Measurements from ENCODE around the gene NCAN.
"Not testable (repeated sequence)": the region's sequence is repeated elsewhere in the genome, so short reads cannot be mapped to it uniquely, and the experiment has no call there.

The NCAN gene

GRCh38 chr19:19226204-19226603, 14.4 kb downstream of the NCAN start:
- DNase-seq = no peak

- no peak for DNase-seq
These were observed 14.9 kb downstream of the NCAN start for GRCh38 chr19:19226663-19227062.

- no peak for DNase-seq
These were observed 15.5 kb downstream of the NCAN start for GRCh38 chr19:19227217-19227616.

DNA sequence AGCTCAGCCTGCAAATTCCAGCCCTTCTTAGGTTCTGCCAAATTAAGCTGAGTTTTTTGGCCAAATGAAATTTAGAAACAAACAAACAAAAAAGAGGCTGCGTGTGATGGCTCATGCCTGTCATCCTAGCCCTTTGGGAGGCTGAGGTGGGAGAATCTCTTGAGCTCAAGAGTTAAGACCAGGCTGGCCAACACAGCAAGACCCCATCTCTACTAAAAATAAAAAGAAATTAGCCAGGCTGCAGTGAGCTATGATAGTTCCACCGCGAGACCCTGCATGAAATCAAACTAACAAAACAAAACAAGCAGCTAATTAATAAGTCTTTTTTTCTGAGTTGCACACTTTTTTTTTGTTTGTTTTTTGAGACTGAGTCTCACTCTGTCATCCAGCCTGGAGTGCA, 17.9 kb downstream of the NCAN start:
- DNase-seq = no peak

- DNase-seq = no peak
These were observed 19.2 kb downstream of the NCAN start for GRCh38 chr19:19230999-19231398.

DNA sequence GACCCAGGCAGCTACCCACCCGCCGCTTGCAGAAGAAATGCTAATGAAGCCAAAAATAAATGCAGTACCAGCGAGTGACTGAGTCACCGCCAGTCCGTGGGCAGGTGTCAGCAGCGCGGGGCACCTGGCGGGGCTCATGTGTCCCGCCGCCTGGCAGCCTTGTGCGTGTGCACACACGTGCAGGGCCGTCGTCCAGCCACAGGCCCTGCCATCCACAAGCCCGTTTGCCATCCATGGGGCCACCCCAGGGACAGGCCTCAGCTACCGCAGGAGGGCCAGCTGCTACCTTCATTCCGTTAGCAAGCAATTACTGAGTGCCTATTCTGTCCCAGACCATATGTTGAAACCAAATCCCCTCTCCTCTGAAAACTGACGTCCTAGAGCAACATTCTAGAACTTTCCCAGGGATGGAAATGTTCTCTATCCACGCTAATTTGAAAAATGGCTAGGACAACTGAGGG, 20.5 kb downstream of the NCAN start:
- DNase-seq = no peak

DNA sequence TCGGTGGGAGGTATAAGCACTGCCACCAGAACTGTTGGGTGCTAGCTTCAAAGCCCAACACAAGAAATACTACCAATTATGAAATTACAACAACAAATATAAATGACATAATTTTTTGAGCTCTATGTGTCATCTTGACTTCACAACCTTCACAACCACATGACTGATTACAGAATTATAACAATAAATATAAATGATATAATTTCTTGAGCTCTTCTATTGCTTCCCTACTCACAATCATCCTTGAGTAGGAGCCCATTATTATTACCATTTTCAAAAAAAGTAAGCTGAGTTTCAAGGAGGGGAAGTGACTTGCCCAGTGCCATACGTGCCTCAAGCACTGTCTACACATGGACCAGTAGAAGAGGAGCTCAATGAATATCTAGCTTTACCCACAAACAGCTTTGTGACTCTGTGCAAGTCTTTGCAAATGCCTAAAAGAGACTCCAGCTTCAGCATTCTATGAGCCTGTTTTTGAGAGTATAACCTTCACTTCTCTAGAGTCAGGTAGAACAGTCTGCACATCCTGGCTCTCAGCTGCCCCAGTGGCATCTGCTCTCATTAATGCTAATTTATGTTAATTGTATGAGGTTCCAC, 22.6 kb downstream of the NCAN start:
- DNase-seq = no peak

DNA sequence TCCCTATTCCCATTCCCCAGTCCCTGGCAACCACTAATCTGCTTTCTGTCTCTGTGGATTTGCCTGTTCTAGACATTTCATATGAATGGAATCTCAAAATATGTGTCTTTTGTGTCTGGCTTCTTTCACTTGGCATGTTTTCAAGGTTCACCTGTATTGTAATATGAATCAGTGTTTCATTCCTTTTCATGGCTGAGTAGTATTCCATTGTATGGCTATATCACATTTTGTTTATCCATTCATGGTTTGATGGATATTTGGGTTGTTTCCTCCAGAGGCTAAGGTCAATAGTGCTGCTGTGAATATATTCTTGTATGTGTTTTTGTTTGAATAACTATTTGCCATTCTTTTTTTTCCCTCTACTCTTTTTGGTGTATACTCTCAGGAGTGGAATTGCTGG, 24.4 kb downstream of the NCAN start:
- no peak for DNase-seq

DNA sequence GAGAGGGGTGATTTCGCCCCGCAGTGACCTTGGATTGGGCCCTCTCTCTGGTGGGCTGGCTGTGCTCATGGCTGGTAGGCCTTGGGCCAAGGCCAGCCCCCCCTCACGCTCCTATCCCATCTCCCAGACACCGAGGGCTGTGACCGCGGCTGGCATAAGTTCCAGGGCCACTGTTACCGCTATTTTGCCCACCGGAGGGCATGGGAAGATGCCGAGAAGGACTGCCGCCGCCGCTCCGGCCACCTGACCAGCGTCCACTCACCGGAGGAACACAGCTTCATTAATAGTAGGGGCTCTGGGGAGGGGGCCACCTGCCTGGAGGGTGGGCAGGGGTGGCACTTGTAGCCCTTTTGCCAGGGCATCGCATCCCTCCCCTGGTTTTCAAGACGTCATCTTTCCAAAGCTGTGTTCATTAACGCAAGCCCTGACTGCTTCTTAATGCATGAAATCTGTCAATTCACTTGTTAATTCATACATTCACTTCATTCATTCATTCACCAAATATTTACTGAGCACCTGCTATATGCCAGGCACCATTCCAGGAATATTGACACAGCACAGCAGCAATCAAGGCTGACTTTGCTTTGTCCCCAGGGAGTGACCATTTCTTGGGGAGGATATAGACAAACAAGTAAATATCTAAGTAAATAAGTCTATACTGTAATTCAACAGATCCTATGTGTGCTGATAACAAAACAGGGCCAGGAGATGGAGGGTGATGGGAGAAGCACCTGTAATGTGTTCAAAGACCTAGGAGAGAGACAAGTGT, 26.6 kb downstream of the NCAN start:
- no peak for DNase-seq

DNA sequence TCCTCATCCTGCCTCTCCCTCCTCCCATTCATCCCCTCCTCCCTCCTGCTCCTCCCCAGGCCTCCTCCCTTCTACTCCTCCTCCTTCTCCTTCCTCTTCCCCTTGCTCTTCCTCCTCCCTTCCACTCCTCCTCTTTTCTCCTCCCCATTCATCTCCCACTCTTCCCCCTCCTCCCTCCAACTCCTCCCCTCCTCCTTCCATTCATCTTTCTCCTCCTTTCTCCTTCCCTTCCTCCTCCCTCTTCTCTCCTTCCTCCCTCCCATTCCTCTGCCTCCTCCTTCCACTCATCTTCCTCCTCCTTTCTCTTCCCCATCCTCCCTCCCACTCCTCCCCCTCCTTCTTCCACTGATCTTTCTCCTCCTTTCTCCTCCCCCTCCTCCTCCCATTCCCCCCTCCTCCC, 27.9 kb downstream of the NCAN start:
- DNase-seq = no peak

GRCh38 chr19:19240476-19240875, 28.7 kb downstream of the NCAN start:
- no peak for DNase-seq

- DNase-seq = no peak
These were observed 38.5 kb downstream of the NCAN start for GRCh38 chr19:19250196-19250801.

- not testable (repeated sequence) for DNase-seq
These were observed 41.7 kb downstream of the NCAN start for GRCh38 chr19:19253409-19253808.

GRCh38 chr19:19256072-19256969, 44.6 kb downstream of the NCAN start:
- peak; percentile 28 for DNase-seq

DNA sequence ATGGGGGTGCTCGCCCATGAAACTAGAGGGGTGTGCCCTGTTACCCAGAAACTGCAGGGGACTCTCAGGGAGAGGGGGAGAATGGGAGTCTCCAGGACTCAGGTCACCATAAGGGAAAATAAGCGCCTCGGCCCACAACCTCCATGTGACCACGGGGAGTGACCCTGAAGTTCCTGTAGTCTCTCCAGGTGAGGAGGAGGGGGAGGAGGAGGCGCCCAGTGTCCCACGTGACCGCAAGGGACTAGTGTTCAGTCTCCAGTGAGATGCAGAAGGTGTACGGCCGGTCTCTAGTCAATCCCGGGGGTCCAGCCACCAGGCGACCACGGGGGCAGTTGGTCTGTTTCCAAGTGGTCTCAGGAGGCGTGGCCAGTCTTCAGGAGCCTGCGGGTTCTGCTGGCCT, 45.4 kb downstream of the NCAN start:
- DNase-seq = no peak

GRCh38 chr19:19257836-19258588, 46.3 kb downstream of the NCAN start:
- DNase-seq = no peak

DNA sequence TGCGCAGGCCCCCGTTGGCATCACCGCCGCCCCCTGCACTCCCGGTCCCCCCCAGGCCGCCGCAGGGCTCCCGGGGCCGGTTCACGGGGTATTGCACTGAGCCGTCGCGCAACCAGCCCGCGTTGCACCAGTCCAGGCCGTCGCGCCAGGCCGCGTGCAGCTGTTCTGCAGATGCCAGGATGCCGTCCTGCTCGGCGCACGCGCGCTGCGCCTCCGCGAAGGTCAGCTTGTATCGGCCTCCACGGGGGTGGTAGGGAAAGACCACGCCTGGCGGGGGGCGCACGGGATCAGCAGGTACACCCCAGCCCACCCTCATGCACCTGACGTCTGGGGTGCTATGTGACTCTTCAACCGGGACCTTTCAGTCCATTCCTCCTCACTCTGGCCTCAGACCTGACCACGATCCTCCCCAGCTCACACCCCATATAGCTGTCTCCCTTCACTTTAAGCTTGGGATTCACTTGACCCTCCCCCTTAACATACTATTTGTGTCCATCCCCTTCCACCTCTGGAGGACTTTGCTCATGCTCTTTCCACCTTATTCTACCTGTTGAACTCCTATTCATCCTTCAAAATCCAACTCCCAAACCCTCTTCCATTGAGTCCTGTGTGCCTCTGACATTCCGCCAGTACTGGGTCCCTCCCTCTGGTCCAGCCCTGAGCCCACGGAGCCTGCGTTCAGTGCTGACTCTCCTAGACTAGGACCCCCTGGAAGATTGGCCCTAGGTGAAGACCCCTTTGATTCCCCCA, 47.0 kb downstream of the NCAN start:
- no peak for DNase-seq

DNA sequence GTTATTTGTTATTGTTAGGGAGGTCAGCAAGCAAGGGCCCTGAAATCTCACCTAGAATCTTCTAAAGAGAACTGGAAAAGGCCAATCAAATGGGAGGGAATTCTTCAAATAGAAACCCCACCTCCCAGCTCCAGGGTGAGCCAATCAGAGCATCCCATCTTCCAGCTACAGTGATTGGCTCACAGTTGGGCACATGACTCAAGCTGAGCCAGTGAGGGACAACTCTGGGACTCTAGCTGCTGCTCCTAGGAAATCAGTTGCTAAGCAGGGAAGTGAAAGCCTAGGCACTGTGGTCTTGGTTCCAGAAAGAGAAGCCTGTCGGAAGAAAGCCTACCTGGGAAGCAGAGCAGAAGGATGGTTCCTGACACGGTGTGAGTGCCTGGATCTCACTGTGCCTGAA, 48.0 kb downstream of the NCAN start:
- DNase-seq = no peak

DNA sequence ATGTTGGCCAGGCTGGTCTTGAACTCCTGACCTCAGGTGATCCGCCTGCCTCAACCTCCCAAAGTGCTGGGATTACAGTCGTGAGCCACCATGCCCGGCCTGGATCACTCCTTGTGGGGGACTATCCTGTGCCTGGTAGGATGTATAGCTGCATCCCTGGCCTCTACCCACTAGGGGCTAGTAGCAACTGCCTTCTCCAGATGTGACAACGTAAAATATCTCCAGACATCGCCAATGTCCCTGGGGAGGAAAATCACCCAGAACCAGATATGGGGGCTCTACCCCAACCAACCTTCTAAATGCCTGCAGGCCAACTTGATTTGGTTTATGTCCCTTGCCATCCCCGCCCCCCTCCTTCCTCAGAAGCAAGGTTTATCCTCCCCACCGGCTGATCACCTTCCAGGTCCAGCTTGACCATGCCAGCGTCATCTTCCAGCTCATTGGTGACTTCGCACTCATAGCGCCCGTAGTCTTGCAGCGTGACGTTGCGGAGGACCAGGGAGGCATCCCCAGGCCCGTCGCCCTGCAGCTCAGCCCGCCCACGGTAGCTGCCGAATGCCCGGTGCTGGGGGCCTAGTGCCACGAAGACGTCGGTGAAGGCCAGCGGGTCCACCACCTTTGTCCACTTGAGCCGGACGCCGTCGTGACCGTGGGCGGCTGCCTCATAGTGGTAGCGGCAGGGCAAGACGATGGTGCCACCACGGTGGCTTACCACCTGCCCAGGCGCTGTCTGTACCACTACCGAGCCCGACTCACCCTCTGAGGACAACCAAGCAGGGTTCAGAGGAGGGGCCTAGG, 48.9 kb downstream of the NCAN start:
- no peak for DNase-seq

- no peak for DNase-seq
These were observed 49.8 kb downstream of the NCAN start for GRCh38 chr19:19261350-19262189.

Measured in NCI-H748 treated with DMSO at 0.1 percent for 48 hours (cell line).